DOHH2 (cell line): Measurements from ENCODE around the gene ABCA5.

Experiments
- CTCF ChIP-seq: fragments of 200-600 bp; sonication (generic); IDR thresholded peaks from one replicate; pipeline ENCODE4 v1.5.1; 2014; ENCODE audit warnings: antibody characterized with exemption, mild to moderate bottlenecking, low read depth, low read length; ENCODE audit not compliant: poor library complexity, severe bottlenecking
- EZH2phosphoT487 ChIP-seq: fragments of 200-600 bp; sonication (generic); IDR thresholded peaks from 2 replicates; pipeline ENCODE4 v1.6.1; 2017; ENCODE audit warnings: borderline replicate concordance, mild to moderate bottlenecking, antibody characterized with exemption, low read length, moderate library complexity, mixed read lengths

- TF ChIP-seq CTCF (no peak), EZH2phosphoT487 (no peak)
Measured at GRCh38 chr17:69287168-69287567, 39.8 kb downstream of the ABCA5 start.
